GM19043 (cell line): ENCODE measurements around the gene PALM.
"Not testable (repeated sequence)": the region's sequence is repeated elsewhere in the genome, so short reads cannot be mapped to it uniquely, and the experiment has no call there.

Experiments
- ATAC-seq: cut with Tn5 transposase; IDR thresholded peaks from one replicate; pipeline ENCODE4 v1.9.1; 2021; ENCODE audit warnings: low read depth; ENCODE audit not compliant: unreplicated experiment

PALM gene

DNA sequence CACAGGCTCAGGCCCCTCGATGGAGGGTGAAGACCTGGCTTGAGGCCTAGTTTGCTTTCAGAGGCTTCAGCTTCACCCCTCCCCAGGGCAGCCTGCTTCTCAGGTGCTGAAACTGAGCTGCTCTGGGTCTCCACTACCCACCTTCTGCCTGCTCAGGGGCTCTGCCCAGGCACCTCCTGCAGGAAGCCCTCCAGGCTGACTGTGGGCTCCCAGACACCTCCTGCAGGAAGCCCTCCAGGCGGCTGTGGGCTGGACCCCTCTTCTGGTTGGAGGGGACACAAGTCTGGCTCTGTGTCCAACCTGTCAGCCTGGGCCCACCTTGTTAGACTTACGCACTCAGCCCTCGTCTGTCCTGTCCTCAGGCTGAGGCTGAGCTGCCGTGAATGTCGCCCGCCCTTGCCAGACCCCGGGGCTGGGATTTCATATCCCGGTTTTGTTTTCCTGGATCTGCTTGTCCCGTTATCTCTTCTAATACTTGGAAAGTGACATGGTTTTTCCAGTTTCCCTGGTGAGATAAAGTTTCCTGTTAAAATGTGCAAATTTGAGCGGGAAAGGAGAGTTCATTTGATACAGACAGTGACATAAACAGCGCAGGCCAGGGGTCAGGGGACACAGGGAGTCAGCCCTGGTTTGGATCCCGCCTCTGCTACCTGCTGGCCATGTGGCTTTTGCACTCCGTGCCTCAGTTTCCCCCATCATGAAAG is 21.4 kb downstream of the PALM start:
- no peak for ATAC-seq

DNA sequence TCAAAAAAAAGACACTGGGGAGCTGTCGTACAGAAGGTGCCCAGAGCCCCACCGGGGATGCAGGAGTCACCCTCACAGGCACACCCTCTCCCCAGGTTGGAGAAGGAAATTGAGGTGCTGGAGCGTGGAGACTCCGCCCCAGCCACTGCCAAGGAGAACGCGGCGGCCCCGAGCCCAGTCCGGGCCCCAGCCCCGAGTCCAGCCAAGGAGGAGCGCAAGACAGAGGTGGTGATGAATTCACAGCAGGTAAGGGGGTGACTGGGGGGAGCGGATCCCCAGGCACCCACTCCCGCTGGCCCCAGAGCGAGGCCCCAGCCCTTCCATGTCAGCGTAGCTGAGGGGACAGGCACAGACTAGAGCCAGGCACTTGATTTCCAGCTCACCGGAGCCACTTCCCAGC is 22.3 kb downstream of the PALM start:
- ATAC-seq: no peak

DNA sequence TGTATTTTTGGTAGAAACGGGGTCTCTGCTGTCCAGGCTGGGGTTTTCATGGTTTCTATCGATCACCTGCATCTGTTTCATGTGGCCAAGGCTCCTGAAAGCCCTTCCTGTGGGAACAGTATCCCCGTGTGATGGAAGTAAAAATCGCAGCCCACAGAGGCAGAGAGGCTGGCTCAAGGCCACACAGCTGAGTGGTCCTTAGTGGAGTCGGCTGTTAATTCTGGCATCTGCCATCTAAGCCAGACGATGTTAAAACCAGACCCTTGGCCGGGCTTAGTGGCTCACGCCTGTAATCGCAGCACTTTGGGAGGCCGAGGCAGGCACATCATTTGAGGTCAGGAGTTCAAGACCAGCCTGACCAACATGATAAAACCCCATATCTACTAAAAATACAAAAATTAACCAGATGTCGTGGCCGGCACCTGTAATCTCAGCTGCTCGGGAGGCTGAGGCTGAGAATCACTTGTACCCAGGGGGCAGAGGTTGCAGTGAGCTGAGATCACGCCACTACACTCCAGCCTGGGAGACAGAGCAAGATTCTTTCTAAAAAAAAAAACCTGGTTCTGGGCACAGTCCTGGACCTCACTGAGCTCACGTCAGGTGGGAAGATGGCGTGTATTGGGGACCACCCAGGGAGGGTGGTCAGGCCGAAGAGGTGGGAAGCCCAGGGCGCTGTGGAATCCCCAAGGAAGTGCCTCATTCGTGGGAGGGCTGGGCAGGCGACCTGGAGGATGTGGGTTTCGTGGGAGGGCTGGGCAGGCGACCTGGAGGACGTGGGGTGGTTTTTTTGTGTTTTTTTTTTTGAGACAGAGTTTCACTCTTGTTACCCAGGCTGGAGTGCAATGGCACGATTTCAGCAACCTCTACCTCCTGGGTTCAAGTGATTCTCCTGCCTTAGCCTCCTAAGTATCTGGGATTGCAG is 23.7 kb downstream of the PALM start:
- no peak for ATAC-seq

DNA sequence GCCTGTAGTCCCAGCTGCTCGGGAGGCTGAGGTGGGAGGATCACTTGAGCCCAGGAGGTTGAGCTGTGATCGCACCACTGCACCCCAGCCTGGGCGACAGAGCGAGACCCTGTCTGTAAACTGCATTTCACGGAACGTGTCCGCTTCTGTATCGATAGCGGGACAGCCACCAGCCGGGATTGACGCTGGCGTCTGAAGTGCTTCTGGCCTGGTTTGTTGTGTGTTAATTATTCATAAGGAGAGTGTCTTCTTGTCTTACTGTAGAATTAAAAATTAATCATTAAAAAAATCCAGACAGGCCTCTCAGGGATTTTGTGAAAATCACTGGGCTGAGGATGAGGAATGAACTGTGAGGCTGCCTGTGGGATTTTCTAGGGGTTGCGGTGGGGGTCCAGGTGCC is 26.0 kb downstream of the PALM start:
- no peak for ATAC-seq

DNA sequence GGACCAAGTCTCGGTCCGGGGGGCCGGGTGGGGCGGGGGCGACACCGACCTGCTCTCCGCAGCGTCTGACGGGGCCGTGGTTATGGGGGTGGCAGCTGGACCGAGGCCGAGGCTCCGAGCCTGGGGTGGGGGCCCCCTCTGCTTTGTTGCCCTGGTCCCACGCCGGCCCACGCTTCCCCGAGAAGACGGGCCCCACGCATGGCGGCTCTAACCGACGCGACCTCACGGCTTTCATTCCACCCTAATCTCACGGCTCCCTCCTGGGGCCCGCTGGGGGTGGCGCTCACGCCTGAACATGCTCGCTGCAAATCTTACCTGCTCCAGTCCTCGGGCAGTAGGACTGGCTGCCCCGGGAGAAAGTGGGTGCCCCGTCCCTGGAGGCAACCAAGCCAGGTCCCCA is 27.4 kb downstream of the PALM start:
- ATAC-seq: no peak

DNA sequence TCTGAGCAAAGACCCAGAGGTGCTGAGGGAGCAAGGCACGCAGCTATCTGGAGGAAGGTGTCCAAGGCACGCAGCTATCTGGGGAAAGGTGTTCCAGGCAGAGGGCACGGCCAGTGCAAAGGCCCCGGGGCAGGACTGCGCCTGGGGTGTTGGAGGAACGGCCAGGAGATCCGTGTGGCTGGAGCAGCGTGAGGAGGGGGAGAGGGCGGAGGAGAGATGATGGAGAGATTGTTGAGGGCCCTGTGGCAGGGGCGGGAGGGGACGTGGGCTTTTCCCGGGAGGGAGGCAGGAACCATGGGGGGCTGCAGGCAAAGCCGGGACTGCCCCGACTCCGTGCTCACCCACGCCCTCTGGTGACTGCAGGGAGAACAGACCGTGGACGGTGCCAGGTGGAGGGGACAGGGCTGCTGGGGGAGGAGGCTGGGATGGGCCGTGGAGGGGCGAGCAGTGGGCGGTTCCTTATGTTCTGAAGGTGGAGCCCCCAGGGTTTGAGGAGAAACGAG is 28.9 kb downstream of the PALM start:
- ATAC-seq: no peak

DNA sequence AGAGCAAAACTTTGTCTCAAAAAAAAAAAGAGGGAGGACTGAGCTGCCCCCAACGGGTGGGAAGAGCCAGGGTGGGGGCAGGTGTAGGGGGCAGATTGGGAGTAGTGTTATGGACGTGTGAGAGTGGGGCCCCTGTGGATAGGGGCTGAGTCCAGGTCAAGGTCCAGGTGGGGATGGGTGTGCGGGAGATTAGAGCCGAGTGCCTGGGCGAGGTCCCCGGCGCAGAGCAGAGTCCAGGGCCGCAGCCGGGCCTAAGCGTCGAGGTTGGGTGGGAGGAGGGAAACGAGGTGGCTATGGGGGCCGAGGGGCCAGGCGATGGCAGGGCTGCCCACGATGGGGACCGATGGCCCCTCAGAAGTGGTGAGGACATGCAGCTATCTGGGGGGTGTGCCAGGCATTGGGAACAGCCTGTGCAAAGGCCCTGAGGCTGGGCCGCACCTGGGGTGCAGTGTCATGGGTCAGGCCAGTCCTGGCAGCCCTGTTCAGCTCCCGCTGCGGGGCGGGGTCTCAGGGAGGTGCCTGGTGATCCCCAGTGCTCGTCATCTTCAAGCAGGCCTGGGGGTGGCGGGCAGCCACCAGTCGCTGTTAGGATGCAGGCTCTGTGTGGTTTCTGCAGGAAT is 29.9 kb downstream of the PALM start:
- no peak for ATAC-seq

DNA sequence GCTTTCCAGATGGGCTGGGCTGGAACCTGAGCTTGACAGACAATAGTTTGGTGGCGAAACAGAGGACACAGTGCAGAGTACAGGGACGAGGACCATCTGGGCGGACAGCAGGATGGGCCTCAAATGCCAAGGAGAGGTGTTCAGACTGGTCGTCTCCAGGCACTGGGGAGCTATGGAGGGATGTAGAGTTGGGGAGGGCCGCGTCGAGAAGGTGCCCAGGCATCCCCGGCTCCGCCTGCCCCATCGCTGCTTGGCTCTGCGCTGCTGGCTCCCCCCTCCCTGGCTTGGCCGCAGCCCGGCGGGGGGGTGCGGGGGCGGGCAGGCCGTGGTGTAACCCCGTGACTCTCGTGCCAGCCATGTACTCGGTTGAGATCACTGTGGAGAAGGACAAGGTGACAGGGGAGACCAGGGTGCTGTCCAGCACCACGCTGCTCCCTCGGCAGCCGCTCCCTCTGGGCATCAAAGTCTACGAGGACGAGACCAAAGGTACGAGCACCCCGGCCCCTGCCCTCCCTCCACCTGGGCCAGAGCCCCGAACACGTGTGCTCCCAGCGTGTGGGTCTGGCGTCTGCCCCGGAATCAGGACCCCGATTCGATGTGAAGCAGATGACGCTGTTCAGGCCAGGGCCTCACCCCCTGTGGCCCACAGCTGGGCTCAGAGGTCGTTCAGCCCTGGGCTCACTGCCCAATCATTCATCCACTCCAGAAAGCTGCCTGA is 31.4 kb downstream of the PALM start:
- no peak for ATAC-seq

DNA sequence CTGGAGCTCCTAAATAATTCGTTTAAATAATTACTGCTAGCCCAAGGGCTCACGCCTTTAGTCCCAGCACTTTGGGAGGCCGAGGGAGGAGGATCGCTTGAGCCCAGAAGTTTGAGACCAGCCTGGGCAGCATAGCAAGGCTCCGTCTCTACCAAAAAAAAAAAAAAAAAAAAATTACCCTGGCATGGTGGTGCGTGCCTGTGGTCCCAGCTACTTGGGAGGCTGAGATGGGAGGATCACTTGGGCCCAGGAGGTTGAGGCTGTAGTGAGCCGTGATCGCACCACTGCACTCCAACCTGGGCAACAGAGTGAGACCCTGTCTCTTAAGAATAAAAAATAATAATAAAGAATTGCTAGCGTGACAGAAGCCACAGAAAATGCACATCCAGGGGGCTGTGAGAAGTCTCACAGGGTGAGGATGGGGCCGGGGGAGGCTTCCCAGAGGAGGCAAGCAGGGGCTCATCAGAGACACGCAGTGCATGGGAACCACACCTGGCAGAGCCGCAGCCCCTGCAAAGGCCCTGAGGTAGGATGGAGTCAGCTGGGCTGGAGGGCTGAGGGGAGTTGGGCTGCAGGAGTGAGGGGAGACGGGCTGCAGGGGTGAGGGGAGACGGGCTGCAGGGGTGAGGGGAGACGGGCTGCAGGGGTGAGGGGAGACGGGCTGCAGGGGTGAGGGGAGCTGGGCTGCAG is 32.2 kb downstream of the PALM start:
- not testable (repeated sequence) for ATAC-seq

DNA sequence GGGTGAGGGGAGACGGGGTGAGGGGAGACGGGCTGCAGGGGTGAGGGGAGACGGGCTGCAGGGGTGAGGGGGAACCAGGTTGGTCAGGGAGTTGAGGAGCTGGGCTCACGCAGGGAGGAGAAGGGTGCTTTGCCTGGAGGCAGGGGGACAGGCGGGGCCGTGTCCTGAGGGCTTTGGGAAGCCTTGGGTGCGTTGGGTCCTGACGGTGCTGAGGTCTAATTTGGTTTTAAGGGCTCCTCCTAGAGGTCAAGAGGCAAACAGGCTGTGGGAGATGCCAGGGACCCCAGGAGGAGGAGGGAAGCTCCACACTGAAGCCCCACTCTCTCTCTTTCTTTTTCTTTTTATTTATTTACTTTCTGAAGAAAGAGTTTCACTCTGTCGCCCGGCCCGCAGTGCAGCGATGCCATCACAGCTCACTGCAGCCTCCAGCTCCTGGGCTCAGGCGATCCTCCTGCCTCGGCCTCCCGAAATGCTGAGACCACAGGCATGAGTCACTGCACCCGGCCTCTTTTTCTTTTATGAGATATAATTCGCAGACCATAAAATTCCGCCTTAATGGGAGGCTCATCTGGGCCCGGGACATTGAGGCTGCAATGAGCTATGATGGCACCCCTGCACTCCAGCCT is 32.9 kb downstream of the PALM start:
- ATAC-seq: no peak

DNA sequence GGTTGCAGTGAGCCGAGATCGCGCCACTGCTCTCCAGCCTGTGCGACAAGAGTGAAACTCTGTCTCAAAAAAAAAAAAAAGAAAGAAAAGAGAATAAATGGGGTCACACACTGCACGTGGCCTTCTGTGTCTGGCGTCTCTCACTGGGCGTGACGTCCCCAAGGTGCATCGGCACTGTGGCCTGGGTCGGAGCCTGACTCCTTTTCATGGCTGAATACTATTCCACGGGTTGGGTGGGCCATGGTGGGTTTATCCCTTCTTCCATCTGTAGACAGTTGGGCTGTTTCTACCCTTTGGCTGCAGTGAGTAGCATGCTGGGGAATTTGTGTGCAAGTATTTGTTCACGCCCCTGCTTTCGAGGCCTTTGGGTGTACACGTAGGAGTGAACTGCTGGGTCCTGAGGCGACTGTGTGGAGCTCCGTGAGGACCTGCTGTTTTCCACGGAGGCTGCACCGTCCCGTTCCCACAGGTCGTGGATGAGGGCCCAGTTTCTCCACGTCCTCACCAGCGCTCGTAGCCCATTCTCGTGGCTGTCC is 33.9 kb downstream of the PALM start:
- ATAC-seq: no peak

DNA sequence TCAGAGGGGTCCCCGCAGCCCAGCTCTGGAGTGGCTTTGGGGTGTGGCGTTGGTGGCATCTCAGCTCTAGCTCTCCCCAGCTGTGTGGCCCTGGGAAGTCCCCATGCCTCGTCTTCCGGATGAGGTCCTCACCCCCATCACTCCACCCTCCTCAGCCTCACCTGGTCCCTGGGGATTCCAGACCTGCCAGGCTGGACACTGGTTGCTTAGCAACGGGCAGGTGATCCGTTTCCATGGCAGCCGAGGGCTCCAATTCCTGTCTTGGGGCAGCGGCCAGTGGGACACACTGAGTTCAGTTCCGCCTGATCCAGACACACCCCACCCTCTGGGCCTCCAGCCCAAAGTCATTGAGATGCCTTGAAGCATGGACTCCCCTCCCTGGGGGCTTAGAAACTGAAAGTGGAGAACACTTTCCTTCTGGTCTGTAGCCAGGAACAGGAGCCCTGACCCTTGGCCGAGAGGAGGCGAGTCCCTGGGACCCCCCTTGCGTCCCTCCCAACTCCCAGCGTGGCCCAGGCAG is 34.5 kb downstream of the PALM start:
- ATAC-seq: no peak

DNA sequence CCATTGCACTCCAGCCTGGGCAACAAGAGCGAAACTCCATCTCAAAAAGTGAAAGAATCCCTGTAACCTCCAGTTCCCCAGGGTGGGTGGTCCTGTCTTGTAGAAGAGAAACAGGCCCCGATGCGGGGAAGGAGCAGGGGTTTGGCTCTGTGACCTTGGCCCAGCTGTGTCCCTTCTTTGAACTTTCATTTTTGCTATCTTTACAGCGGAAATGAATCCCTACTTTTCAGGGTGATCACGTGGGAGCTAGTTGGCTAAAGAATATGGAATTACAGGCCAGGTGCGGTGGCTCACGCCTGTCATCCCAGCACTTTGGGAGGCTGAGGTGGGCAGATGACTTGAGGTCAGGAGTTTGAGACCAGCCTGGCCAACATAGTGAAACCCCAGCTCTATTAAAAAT is 36.4 kb downstream of the PALM start:
- ATAC-seq: not testable (repeated sequence)

DNA sequence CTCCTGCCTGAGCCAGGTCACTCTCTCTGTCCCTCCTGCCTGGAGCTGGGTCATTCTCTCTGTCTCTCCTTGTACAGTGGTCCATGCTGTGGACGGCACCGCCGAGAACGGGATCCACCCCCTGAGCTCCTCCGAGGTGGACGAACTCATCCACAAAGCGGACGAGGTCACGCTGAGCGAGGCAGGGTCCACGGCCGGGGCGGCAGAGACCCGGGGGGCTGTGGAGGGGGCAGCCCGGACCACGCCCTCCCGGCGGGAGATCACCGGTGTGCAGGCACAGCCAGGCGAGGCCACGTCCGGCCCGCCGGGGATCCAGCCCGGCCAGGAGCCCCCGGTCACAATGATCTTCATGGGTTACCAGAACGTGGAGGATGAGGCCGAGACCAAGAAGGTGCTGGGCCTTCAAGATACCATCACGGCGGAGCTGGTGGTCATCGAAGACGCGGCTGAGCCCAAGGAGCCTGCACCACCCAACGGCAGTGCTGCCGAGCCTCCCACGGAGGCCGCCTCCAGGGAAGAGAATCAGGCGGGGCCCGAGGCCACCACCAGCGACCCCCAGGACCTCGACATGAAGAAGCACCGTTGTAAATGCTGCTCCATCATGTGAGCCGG is 37.6 kb downstream of the PALM start:
- ATAC-seq: no peak

DNA sequence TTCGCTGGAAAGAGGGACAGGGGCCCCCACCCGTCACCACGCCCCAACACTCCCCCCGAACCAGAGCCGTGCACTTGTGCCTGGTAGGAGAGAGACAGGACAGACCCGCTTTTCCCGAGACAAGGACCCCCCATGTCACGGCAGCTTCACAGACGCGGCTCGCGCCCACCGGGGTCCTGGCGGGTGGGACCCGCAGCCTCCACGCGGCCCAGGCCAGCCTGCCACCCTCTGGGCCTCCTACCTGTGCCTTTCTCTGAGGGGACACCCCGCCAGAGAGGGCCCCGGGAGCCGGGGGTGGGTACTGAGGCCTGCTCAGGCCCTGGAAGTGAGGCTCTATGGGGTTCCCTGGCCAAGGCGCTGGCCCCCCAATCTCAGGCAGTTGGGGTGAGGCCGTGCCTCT is 38.2 kb downstream of the PALM start:
- ATAC-seq: no peak

DNA sequence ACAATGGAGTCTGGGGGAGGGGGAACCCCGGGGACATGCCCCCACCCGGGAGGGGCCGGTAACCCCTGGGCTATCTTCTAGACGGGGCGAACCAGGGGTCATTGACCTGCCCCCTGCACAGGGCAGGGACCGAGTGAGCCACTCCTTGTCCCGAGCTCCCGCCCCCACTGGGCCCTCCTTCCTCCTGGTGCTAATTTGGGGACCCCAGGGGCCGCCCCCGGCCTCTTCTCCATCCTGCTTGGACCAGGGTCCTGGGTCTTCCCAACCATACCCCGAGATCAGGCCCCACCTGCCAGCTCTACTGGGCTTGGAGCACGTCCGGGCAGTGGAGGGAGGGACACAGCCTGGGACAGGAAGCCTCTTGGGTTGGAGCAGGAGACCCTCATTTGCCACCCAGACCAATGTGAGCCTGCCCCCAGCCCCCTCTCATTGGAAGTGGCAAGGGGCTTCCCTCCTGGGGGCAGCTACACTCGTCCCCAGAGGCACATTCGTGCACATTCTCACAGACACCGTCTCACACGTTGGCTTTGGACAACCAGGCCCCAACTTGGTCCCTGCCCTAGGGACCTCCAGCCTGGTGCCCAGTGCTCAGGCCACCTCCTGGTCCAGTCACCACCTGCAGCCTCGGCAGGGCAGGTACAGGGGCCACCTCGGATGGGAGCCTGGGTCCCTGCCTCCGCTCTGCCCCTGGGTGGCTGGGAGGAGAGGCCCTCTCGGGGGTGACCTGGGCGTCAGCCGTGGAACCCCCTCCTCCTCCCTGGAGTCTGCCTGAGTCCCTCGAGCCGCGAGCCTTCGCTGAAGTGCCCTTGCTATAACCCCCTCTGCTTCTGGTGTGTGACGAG is 38.9 kb downstream of the PALM start:
- no peak for ATAC-seq

DNA sequence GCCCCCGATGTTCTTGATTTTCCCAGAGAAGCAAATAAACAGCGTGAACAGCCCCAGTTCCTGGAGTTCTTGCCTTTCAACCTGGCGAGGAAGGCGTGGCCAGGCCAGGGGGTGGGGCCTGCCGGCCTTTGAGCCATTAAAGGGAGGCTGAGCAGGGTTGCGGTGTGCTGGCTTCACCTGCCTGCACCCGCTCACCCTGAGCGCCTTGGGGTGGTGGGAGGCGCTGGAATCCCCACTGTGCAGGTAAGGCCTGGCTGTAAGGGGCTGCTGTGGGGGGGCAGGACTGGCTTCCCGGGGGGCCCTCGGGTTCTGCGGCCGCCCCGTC is 39.5 kb downstream of the PALM start:
- no peak for ATAC-seq

DNA sequence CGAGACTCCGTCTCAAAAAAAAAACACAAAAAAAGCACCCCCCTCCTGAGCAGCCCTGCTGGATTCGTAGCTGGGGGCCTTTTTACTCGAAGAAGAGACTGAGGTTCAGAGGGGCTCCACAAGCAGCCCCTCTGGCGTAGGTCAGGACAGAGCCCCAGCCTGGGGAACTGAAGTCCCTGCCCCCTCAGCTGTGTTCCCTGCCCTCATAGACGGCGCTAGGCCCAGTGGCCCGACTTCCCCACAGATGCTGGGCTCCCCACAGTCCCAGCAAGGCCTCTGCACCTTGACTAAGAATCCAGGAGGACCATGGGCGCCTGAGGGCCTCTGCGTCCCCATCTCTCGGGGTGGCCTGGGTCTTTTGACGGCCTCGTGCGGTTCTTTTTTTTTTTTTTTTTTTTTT is 41.1 kb downstream of the PALM start:
- ATAC-seq: no peak
